ENCODE data around the gene PIP5K1C.
"Not testable (repeated sequence)": the region's sequence is repeated elsewhere in the genome, so short reads cannot be mapped to it uniquely, and the experiment has no call there.

Gene PIP5K1C

GRCh38 chr19:3643674-3644313 lies 56.5 kb downstream of the PIP5K1C start:
- no peak for DNase-seq

DNA sequence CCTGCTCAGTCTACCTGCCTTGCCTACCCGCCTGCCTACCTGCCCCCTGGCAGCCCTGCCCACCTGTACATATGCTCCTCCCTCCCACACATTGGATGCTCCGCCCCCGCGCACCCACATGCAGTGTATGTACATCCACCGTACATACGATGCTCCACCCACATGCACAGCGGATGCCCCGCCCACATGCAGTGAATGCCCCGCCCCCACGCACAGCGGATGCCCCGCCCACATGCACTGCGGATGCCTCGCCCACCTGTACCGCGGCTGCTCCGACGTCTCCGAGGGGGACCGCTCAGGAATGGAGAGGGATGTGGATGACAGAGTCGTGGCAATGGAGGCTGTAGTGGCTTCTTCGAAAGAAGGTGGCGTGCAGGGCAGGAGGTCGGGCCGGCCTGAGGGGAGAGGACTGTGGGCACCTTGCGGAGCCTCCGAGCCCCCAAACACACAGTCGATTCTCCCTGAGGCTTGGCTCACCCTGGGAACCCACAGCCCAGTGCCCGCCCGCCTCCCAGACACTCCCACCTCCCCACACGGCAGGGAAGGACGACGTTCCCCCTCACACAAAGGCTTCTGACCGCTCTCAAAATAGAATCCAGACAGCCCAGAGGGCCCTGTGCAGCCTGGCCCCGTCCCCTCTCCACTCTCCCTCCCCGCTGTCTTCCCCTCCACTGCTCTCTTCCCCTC lies 57.1 kb downstream of the PIP5K1C start:
- DNase-seq: no peak

GRCh38 chr19:3642296-3642695 lies 58.0 kb downstream of the PIP5K1C start:
- DNase-seq: no peak

GRCh38 chr19:3641515-3642269 lies 58.6 kb downstream of the PIP5K1C start:
- DNase-seq: no peak

DNA sequence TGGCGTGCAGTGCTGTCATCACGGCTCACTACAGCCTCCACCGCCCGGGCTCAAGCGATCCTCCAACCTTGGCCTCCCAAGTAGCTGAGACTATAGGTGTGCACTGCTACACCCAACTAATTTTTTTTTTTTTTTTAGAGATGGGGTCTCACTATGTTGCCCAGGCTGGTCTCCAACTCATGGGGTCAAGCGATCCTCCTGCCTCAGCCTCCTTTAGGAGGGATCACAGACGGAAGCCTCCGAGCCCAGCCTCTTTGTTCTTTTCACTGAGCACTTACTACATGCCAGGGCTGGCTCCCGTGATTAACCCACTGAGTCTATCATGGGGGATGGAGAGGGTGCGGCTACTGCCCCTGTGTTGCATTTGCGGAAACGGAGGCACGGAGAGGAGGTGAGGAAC lies 60.8 kb downstream of the PIP5K1C start:
- DNase-seq: no peak

- DNase-seq: no peak
Observed at GRCh38 chr19:3638208-3639193, 61.8 kb downstream of the PIP5K1C start.

DNA sequence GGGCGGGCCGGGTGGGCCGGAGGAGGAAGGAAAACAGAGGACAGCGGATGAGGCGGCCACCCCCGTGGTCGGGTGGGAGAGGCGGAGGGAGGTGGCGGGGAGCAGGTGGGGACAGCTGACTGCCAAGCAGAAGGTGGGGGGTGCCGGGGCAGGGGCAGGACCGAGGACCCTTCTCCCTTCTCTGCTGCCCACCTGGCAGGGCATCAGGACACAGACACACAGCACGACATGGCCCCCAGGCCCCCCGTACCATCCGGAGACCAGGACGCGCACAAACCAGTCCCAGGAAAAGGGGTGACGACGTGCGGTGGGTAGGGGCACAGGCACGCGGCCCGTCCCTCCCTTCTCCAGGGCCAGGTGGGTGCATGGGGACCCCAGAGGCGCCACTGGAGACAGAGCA lies 62.6 kb downstream of the PIP5K1C start:
- no peak for DNase-seq

- no peak for DNase-seq
Observed at GRCh38 chr19:3636962-3637361, 63.3 kb downstream of the PIP5K1C start.

DNA sequence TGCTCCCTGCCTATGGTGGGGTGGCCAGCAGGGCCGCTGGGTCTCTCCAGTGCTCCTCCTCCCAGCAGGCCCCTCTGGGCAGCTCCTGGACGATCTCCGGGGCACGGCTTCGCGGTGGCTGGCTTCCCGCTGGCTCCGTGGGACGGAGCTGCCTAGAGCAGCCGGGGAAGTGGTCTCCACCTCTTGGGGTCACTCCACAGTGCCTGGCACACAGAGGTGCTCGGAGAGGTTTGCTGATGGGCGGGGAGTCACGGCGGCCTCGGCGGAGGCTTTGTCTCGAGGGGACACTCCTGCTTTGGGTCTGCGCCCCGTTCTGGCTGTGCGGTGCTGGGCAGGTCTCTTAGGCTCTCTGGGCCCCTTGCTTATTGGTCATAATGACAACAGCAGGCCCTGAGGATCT lies 63.8 kb downstream of the PIP5K1C start:
- DNase-seq: no peak

DNA sequence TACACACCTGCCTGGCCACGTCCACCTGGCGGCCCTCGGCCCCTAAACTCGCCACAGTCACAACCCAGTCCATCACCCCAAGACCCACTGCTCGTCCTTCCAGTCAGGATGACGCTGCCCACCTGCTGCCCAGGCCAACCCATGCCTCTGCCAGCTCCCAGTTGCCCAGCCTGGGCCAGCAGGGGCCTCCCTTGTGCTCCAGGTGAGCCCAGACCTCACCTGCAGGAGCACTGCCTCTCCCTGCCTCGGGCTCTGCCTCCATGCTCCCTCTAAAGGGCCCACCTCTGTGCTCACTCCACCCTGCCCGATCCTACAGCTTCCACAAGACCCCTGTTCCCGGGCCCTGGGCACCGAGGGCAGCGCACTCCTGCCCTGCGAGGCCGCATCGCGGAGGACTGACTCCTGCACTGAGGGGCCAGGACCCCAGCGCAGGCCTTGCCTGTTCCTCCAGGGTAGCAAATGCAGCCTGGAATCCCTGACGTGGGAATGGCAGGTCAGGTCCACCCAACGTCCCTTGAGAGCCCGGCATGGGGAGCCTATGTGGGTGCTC lies 65.7 kb downstream of the PIP5K1C start:
- no peak for DNase-seq

GRCh38 chr19:3633559-3633988 lies 66.7 kb downstream of the PIP5K1C start:
- no peak for DNase-seq

GRCh38 chr19:3632739-3633558 lies 67.3 kb downstream of the PIP5K1C start:
- DNase-seq: no peak

DNA sequence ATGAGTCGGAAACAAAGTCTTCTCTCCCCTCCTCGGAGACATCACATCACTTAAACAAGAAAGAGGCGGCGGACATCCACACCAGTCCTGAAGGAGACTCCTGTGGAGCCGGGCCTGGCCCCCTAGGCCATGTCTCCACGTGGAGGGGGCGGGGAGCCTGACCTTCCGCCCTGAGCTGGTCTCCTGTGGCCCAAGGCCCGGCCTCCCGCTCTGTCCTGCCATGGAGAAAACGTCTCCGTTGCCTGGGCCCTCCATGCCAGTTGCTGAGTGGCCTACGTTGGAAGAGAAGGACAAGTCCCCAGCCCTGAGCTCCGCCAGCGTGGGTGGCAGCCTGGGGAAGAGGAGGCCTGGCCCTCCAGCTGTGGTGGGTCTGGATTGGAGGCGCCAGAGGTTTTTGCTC lies 68.2 kb downstream of the PIP5K1C start:
- DNase-seq: no peak

GRCh38 chr19:3631053-3631861 lies 69.0 kb downstream of the PIP5K1C start:
- no peak for DNase-seq

DNA sequence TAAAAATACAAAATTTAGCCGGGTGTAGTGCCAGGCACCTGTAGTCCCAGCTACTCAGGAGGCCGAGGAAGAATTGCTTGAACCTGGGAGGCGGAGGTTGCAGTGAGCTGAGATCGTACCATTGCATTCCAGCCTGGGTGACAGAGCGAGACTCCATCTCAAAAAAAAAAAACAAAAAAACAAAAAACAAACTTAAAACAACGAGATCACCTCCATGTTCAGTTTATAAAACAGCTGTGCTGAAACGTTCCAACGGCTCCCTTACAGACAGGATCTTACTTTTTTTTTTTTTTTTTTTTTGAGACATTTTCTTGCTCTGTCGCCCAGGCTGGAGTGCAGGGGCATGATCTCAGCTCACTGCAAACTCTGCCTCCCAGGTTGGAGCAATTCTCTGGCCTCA lies 71.5 kb downstream of the PIP5K1C start:
- DNase-seq: not testable (repeated sequence)

GRCh38 chr19:3627351-3627723 lies 72.9 kb downstream of the PIP5K1C start:
- DNase-seq: no peak

- peak; percentile 89 to 94 for DNase-seq
Observed at GRCh38 chr19:3626473-3627350, 73.6 kb downstream of the PIP5K1C start, which contains the start of gene CACTIN. Gene CACTIN (minus strand): TSS chr19:3626790. CDS start chr19:3626762, 28 bp downstream.

DNA sequence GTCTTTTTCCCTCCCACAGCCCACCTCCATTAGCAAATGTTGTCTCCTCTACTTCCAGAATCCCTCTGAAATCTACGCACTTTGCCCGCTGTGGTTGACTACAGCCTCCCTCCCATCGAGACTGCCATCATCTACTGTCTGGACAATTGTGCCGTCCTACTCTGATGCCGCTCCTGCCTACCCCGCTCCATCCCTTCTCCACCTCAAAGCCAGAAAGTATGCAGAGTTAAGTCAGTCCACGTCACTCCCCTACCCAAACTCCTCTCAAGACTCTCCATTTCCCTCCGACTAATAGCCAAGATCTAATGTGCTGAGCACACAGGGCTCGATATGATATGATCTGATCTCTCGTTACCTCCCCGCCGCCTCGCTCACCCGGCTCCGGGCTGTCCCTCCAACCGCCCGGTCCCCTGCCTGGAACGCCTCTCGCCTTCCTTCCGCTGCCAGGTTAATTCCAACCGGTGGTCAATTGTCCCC lies 74.2 kb downstream of the PIP5K1C start:
- DNase-seq: no peak

- no peak for DNase-seq
Observed at GRCh38 chr19:3623716-3624115, 76.6 kb downstream of the PIP5K1C start.

Data from NCI-H1930 (cell line).